Epithelial cell of esophagus (primary cell): ENCODE measurements around the gene SLC13A1.

ENCODE experiments used
- DNase-seq: peaks from one replicate; pipeline ENCODE4 v3.0.0; 2010; ENCODE audit warnings: low read depth
- H3K4me3 ChIP-seq: 2 replicates; pipeline ENCODE4 v1.5.1; 2011; ENCODE audit warnings: mild to moderate bottlenecking, low read length, control low read depth
- CTCF ChIP-seq: IDR thresholded peaks from 2 replicates; pipeline ENCODE4 v1.5.1; 2011; ENCODE audit warnings: low read depth, mild to moderate bottlenecking, low read length, control low read depth, inconsistent platforms; ENCODE audit not compliant: insufficient read depth; ENCODE audit errors: missing control alignments

The SLC13A1 gene

DNA sequence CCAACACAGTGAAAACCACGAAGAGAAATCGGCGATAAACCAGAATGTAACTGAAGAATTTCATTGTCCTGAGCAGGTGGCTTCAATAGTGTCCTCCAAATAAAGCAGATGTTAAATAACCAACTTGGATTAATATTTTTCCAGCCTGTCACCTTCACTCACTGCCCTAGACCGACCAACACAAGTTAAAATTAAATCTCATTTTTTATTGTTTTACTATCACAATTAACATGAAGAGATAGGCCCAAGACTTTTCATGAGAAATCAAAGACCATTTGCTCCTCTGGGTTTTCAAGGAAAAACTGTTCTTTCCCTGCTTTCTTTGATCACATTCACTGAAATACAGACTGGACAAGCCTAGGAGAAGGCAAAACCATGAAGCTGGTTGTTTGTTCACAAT is at the start of gene SLC13A1:
Gene SLC13A1, minus strand, starts transcription at position 87 of the 400 bp plus-strand sequence. Its CDS starts 23 bp downstream, at position 64.
- no peak within 1 kb of the TSS for H3K4me3 ChIP-seq
- DNase-seq = no peak
- TF ChIP-seq CTCF = no peak

DNA sequence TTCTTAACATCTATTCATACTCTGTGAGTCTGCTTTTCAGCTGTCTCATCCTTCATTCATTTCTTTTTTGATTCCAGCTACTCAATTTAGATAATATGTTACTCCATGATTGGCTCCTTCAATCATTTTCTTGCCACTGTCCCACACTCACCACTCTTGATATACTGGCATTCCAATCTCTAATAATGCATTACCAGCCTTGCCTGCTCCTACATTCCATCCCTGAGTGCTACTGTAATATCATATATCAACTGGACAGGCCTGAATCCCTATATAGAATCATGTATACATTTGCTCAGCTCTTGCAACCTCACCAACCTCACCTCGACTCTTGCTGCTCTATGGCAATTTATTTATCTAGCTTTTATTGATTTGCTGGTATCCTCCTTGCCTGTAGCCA is 45.0 kb upstream of the SLC13A1 start:
- TF ChIP-seq CTCF = no peak
- no peak overlapping the region for H3K4me3 ChIP-seq
- no peak for DNase-seq

DNA sequence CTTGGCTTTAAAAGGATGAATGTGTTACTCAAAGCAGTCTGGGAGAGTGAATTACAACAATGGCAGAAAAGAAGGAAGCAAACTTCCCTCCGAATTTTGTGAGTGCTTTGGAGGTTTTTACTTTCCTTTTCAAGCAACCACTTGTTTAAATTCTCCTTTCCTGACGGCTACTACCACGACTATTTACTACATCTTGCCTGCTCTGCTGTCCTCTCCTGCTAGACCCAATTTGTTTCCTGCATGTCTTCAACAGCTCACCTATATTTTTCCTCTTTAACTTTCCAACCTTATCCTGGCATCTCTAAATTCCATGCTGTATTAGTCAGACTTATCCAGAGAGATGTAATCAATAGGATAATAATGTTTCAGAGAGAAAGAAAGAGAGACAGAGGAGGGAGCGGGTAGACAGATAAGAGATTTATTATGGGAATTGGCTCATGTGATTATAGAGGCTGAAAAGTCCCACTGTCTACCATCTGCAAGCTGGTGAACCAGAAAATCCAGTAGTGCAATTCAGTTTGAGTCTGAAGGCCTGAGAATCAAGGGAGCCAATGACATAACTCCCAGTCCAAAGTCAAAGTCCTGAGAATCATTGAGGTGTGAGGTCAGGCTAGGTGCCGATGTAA is 42.8 kb upstream of the SLC13A1 start:
- TF ChIP-seq CTCF = no peak

GRCh38 chr7:123241809-123242208 is 42.0 kb upstream of the SLC13A1 start:
- no peak for DNase-seq
- H3K4me3 ChIP-seq = no peak overlapping the region
- no peak for TF ChIP-seq CTCF

More for the DNA sequence above, 42.8 kb upstream of the SLC13A1 start:
- DNase-seq = peak; percentile 2
- no peak overlapping the region for H3K4me3 ChIP-seq

DNA sequence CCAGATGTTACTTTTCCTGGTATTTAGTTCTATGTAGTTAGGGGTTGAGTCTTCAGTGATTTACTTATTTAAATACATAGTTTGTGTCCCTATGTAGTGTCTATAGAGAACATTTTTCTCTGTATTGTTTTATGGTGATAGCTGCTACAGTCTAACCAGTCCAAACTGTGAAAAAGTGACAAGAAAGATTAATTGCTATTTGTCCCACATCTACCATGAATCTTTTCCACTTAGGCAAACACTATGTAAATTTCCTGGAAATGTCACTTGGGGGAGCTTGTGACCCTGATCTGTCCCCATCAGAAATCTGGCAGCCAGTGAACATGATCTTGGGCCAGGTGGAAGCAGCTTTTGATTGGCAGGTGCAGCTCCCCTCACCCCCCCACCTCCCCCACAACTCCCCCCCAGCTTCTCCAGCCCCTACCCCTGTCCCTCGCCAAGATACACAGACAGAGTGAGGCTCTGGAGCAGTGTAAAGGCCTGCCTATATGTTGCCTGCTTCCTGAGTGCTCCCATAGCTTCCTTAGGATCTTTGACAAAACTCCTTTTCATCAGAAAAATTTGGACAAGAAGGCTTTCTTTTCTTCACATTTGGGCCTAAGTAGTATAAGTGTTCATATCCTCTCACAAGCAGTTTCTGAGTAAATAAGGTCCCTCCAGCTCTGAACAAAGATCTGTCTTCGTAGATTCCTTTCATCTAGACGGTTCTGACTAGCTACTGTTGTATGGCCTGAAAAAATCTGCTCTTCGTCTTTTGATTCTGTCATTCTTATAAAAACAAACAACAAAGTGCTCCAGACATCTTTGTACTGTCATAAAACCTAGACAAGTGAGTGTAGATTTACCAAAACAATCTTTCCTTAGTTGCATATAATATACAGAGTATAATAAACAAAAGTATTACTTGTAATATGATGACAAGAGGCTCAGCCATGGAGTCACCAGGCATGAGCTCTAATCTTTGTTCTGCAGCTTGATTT is 31.5 kb upstream of the SLC13A1 start:
- TF ChIP-seq CTCF = no peak
- H3K4me3 ChIP-seq = no peak overlapping the region
- no peak for DNase-seq

- H3K4me3 ChIP-seq = no peak overlapping the region
- TF ChIP-seq CTCF = no peak
- no peak for DNase-seq
Measured at GRCh38 chr7:123230603-123231002, 30.8 kb upstream of the SLC13A1 start.
